ENCODE results near the gene SNRPA.
A peak's percentile ranks its signal among the peaks of the same experiment; 100 is the strongest.
"Not testable (repeated sequence)": the region's sequence is repeated elsewhere in the genome, so short reads cannot be mapped to it uniquely, and the experiment has no call there.

Gene SNRPA

GRCh38 chr19:40777937-40778705 lies 27.1 kb downstream of the SNRPA start, which contains the start of gene RAB4B:
Gene RAB4B, plus strand, starts transcription at chr19:40778247. Its CDS starts 129 bp downstream, at chr19:40778376.
- DNase-seq: peak; percentile 100

GRCh38 chr19:40778706-40779284 lies 27.8 kb downstream of the SNRPA start:
- no peak for DNase-seq

GRCh38 chr19:40780582-40780981 lies 29.6 kb downstream of the SNRPA start:
- no peak for DNase-seq

GRCh38 chr19:40781140-40781539 lies 30.1 kb downstream of the SNRPA start:
- DNase-seq: no peak

GRCh38 chr19:40783711-40784110 lies 32.7 kb downstream of the SNRPA start:
- no peak for DNase-seq

GRCh38 chr19:40784146-40784545 lies 33.1 kb downstream of the SNRPA start:
- DNase-seq: not testable (repeated sequence)

- DNase-seq: no peak
Measured at GRCh38 chr19:40785526-40785925, 34.5 kb downstream of the SNRPA start.

- DNase-seq: no peak
Measured at GRCh38 chr19:40786060-40787037, 35.3 kb downstream of the SNRPA start.

- no peak for DNase-seq
Measured at GRCh38 chr19:40791349-40791748, 40.3 kb downstream of the SNRPA start.

- no peak for DNase-seq
Measured at GRCh38 chr19:40791996-40792395, 41.0 kb downstream of the SNRPA start.

GRCh38 chr19:40797166-40797962 lies 46.4 kb downstream of the SNRPA start:
- DNase-seq: no peak

GRCh38 chr19:40797963-40798682 lies 47.1 kb downstream of the SNRPA start:
- peak; percentile 63 for DNase-seq

GRCh38 chr19:40798683-40799557 lies 47.9 kb downstream of the SNRPA start, which contains the start of gene EGLN2:
Gene EGLN2, plus strand, starts transcription at chr19:40799191. Its CDS starts 1,382 bp downstream, at chr19:40800573.
- DNase-seq: peak; percentile 100

- no peak for DNase-seq
Measured at GRCh38 chr19:40799558-40800338, 48.7 kb downstream of the SNRPA start.

GRCh38 chr19:40800339-40800996 lies 49.5 kb downstream of the SNRPA start:
- DNase-seq: no peak

GRCh38 chr19:40800997-40801377 lies 50.0 kb downstream of the SNRPA start:
- no peak for DNase-seq

GRCh38 chr19:40801426-40802299 lies 50.7 kb downstream of the SNRPA start:
- DNase-seq: no peak

Data from fibroblast of skin of right biceps (primary cell).